DOHH2 (cell line): ENCODE data around the gene DCXR.

ENCODE experiments used
- H3F3A ChIP-seq: fragments of 200-600 bp; sonication (generic), shearing (Covaris generic); 2 replicates; pipeline ENCODE4 v1.6.0; 2016; ENCODE audit warnings: antibody characterized with exemption, mild to moderate bottlenecking; ENCODE audit not compliant: control insufficient read depth, insufficient read depth
- H3K27ac ChIP-seq: fragments of 200-600 bp; sonication (generic); 2 replicates; pipeline ENCODE4 v1.5.1; 2014; ENCODE audit warnings: low read depth, mild to moderate bottlenecking, low read length, moderate library complexity
- H3K27me3 ChIP-seq: fragments of 200-600 bp; sonication (generic); 2 replicates; pipeline ENCODE4 v1.6.1; 2014; ENCODE audit warnings: mild to moderate bottlenecking, low read length, mixed read lengths; ENCODE audit not compliant: control insufficient read depth
- H3K36me3 ChIP-seq: fragments of 200-600 bp; sonication (generic); 2 replicates; pipeline ENCODE4 v1.6.1; 2014; ENCODE audit warnings: mild to moderate bottlenecking, low read length, moderate library complexity, mixed read lengths; ENCODE audit not compliant: control insufficient read depth
- H3K4me1 ChIP-seq: fragments of 200-600 bp; sonication (generic); 2 replicates; pipeline ENCODE4 v1.6.1; 2014; ENCODE audit warnings: mild to moderate bottlenecking, low read length, mixed read lengths; ENCODE audit not compliant: control insufficient read depth
- H3K4me2 ChIP-seq: fragments of 200-600 bp; sonication (generic); 2 replicates; pipeline ENCODE4 v1.6.0; 2014; ENCODE audit warnings: mild to moderate bottlenecking, low read length, moderate library complexity
- H3K4me3 ChIP-seq: fragments of 200-600 bp; sonication (generic); 2 replicates; pipeline ENCODE4 v1.5.1; 2014; ENCODE audit warnings: mild to moderate bottlenecking, low read length, mixed read lengths
- H3K79me2 ChIP-seq: fragments of 200-600 bp; sonication (generic); 2 replicates; pipeline ENCODE4 v1.6.1; 2014; ENCODE audit warnings: mild to moderate bottlenecking, low read length, mixed read lengths; ENCODE audit not compliant: control insufficient read depth
- H3K9me2 ChIP-seq: fragments of 200-600 bp; sonication (generic); replicated peaks from 2 replicates; pipeline ENCODE4 v1.6.1; 2014; ENCODE audit warnings: mild to moderate bottlenecking, low read length, mixed read lengths; ENCODE audit not compliant: control insufficient read depth
- H3K9me3 ChIP-seq: fragments of 200-600 bp; sonication (generic); 2 replicates; pipeline ENCODE4 v1.6.1; 2014; ENCODE audit warnings: antibody characterized with exemption, low read length, mixed read lengths; ENCODE audit not compliant: control insufficient read depth, insufficient read depth
- H4K20me1 ChIP-seq: fragments of 200-600 bp; sonication (generic); 2 replicates; pipeline ENCODE4 v1.6.0; 2014; ENCODE audit warnings: low read depth, mild to moderate bottlenecking, antibody characterized with exemption, low read length, moderate library complexity; ENCODE audit not compliant: control insufficient read depth, insufficient read depth
- CTCF ChIP-seq: fragments of 200-600 bp; sonication (generic); IDR thresholded peaks from one replicate; pipeline ENCODE4 v1.5.1; 2014; ENCODE audit warnings: antibody characterized with exemption, mild to moderate bottlenecking, low read depth, low read length; ENCODE audit not compliant: poor library complexity, severe bottlenecking
- EZH2phosphoT487 ChIP-seq: fragments of 200-600 bp; sonication (generic); IDR thresholded peaks from 2 replicates; pipeline ENCODE4 v1.6.1; 2017; ENCODE audit warnings: borderline replicate concordance, mild to moderate bottlenecking, antibody characterized with exemption, low read length, moderate library complexity, mixed read lengths

Gene DCXR

DNA sequence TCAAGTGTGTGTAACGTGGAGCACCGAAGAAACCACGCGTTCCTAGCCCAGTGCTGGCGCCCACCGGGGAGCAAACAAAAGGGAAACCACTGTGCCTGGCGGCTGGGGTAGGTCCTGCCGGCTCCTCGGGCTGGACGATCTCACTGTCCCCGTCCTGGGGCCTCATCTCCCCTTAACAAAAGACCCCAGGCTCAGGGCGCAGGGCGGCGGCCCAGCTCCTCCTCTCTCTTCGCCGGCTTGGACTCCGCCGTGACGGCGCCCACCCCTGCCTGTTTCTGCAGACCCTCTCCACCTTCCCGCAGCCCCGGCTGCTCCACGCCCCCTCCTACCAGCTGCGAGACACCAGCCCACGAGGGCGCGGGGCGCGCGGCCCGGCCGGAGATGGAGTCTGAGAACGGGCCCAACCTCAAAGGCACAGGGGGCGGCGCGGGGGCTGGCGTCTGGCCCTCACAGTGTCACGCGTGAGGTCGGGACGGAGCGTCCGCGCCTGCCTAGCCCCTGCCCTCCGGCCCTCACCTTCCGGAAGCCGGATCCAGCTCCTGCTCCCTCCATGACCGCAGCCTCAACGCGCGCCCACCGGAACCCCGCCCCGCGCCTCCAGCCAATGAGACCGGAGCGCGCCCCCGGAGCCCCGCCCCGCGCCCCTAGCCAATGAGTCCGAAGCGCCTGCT lies 15.1 kb downstream of the DCXR start, which contains the start of gene CENPX:
CENPX (minus strand) TSS at position 569 of the 671 bp plus-strand sequence; CDS start at position 552, 17 bp downstream.
- Histone ChIP-seq H3K4me3 (peak within 1 kb of the TSS; percentile 92), H3K79me2 (peaks cover 35% of the 10 kb centered on the region), H3K36me3 (peaks cover 9% of the 10 kb centered on the region), H3K4me2 (peak within 1 kb of the TSS; percentile 89), H3F3A (peaks cover 3% of the 10 kb centered on the region; the same call in 1 of the 2 replicates), H3K9me2 (no peaks in the 10 kb centered on the region), H3K27ac (peak within 1 kb of the TSS; percentile 10; the same call in 1 of the 2 replicates), H3K9me3 (no peaks in the 10 kb centered on the region), H3K27me3 (no peaks in the 10 kb centered on the region), H4K20me1 (peaks cover 8% of the 10 kb centered on the region; the same call in 1 of the 2 replicates), H3K4me1 (peaks cover 28% of the 10 kb centered on the region)
- no peak for TF ChIP-seq CTCF
- TF ChIP-seq EZH2phosphoT487 = no peak

DNA sequence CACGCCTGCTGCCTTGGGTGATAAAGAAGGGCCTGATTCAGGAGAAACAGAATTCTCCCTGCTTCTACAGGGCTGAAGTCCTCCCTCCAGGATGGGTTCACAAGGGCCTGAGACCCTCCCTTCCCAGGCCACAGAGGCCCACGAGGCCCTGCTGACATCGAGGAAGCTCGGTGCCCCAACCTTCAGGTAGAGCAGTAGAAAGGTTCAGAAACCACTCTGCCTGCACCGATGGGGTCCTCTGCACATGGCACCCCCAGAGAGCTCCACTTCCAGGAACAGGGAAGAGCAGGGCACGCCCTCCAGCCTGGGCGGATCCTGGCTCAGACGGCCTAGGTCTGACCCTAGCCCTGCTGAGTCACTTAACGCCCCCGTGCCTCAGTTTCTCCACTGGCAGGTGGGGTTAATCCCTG lies 15.6 kb downstream of the DCXR start:
- Histone ChIP-seq H3K79me2 (peaks cover 35% of the 10 kb centered on the region), H3K27ac (no peak overlapping the region), H3K9me3 (no peaks in the 10 kb centered on the region), H4K20me1 (peaks cover 8% of the 10 kb centered on the region; the same call in 1 of the 2 replicates), H3K4me3 (peak overlapping the region; percentile 91), H3K4me2 (peak overlapping the region; percentile 89), H3F3A (peaks cover 3% of the 10 kb centered on the region; the same call in 1 of the 2 replicates), H3K4me1 (peaks cover 31% of the 10 kb centered on the region), H3K27me3 (no peaks in the 10 kb centered on the region), H3K36me3 (peaks cover 7% of the 10 kb centered on the region), H3K9me2 (no peaks in the 10 kb centered on the region)
- TF ChIP-seq CTCF (no peak), EZH2phosphoT487 (no peak)

GRCh38 chr17:82021107-82021899 lies 16.2 kb downstream of the DCXR start:
- Histone ChIP-seq H3K36me3 (peaks cover 7% of the 10 kb centered on the region), H3K4me2 (peak overlapping the region; percentile 89), H3K4me3 (peak overlapping the region; percentile 91), H3F3A (peaks cover 3% of the 10 kb centered on the region; the same call in 1 of the 2 replicates), H3K9me2 (no peaks in the 10 kb centered on the region), H3K4me1 (peaks cover 31% of the 10 kb centered on the region), H3K27ac (no peak overlapping the region), H3K9me3 (no peaks in the 10 kb centered on the region), H4K20me1 (peaks cover 8% of the 10 kb centered on the region; the same call in 1 of the 2 replicates), H3K79me2 (peaks cover 35% of the 10 kb centered on the region), H3K27me3 (no peaks in the 10 kb centered on the region)
- TF ChIP-seq EZH2phosphoT487 (no peak), CTCF (peak; percentile 78)
